SJCRH30 (cell line): Measurements from ENCODE around the gene GAB1. TPM values are rescaled to one million over a fixed set of nuclear protein-coding genes. Genes with fewer than 3 reads are reported as not detected.
A peak's percentile ranks its signal among the peaks of the same experiment; 100 is the strongest.

Source experiments
- DNase-seq, 2 experiments: peaks; one replicate each; pipeline ENCODE4 v3.0.0-alpha.2; 2015 to 2020
- H3K27ac ChIP-seq: fragments of 250-450 bp; sonication (Bioruptor Pico); 2 replicates; pipeline ENCODE4 v1.5.1; 2020; ENCODE audit warnings: mild to moderate bottlenecking, moderate library complexity
- H3K27me3 ChIP-seq: fragments of 250-450 bp; sonication (Bioruptor Pico); 2 replicates; pipeline ENCODE4 v1.5.1; 2020; ENCODE audit warnings: mild to moderate bottlenecking, moderate library complexity
- H3K36me3 ChIP-seq: fragments of 250-450 bp; sonication (Bioruptor Pico); 2 replicates; pipeline ENCODE4 v1.5.1; 2020; ENCODE audit warnings: mild to moderate bottlenecking, moderate library complexity
- H3K4me1 ChIP-seq: fragments of 250-450 bp; sonication (Bioruptor Pico); 2 replicates; pipeline ENCODE4 v1.5.1; 2020; ENCODE audit warnings: mild to moderate bottlenecking, moderate library complexity
- H3K4me3 ChIP-seq: fragments of 250-450 bp; sonication (Bioruptor Pico); 2 replicates; pipeline ENCODE4 v1.5.1; 2020; ENCODE audit warnings: mild to moderate bottlenecking, moderate library complexity
- H3K9me3 ChIP-seq: fragments of 250-450 bp; sonication (Bioruptor Pico); replicated peaks from 2 replicates; pipeline ENCODE4 v1.5.1; 2020; ENCODE audit warnings: mild to moderate bottlenecking, moderate library complexity
- total RNA-seq: library from RNA; depleted of rRNA; stranded (reverse); fragments of >200 nt; shearing (Covaris generic); gene quantifications from 2 replicates; pipeline ENCODE4 v1.2.3, GENCODE V29; 2014

GAB1 gene
- total RNA-seq, 1 experiment from 2014 or later: 14.0 TPM

- Histone ChIP-seq H3K27me3 (no peaks in the 10 kb centered on the region), H3K36me3 (no peaks in the 10 kb centered on the region), H3K4me3 (no peak overlapping the region), H3K4me1 (no peaks in the 10 kb centered on the region), H3K27ac (no peak overlapping the region), H3K9me3 (no peaks in the 10 kb centered on the region)
- no peak for DNase-seq
Measured at GRCh38 chr4:143473334-143474126, 136.9 kb downstream of the GAB1 start.

DNA sequence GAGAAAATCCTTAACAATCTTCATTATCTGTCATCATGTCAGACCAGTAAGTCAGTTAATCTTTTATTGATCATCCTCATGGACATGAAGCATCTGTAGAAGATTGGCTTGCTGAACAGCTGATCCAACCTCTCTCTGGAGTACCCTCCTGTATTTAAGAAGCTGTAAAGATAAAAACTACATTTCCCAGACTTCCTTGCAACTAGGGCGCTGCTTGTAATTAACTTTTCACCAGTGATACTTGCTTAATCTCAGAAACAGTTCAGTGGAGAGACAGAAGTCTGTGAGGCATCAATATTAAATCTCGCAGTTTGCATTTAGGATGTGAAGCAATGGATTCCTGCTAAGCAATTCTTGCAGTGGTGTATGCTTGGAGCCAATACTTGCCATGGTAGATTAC lies 140.8 kb downstream of the GAB1 start:
- Histone ChIP-seq H3K27me3 (no peaks in the 10 kb centered on the region), H3K27ac (no peak overlapping the region), H3K9me3 (no peaks in the 10 kb centered on the region), H3K4me3 (no peak overlapping the region), H3K36me3 (no peaks in the 10 kb centered on the region), H3K4me1 (no peaks in the 10 kb centered on the region)
- no peak for DNase-seq

DNA sequence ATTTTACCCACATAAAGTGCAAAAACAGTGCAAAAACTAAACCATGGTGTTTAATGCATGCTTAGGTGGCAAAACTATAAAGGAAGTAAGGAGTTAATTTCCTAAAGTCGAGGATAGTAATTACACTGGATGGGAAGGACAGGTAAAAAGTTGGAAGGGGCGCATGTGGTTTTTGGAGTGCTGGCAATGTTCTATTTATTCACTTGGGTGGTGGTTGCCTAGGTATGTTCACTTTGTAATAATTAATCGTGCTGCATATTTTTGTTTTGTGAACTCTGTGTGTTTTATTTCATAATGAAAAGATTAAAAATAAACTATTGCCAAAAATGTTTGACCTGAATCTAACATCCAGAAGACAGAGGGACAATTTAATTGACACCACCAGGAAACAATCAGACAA lies 144.7 kb downstream of the GAB1 start:
- Histone ChIP-seq H3K4me1 (no peaks in the 10 kb centered on the region), H3K27ac (no peak overlapping the region), H3K27me3 (no peaks in the 10 kb centered on the region), H3K36me3 (no peaks in the 10 kb centered on the region), H3K9me3 (no peaks in the 10 kb centered on the region), H3K4me3 (no peak overlapping the region)
- DNase-seq: no peak

DNA sequence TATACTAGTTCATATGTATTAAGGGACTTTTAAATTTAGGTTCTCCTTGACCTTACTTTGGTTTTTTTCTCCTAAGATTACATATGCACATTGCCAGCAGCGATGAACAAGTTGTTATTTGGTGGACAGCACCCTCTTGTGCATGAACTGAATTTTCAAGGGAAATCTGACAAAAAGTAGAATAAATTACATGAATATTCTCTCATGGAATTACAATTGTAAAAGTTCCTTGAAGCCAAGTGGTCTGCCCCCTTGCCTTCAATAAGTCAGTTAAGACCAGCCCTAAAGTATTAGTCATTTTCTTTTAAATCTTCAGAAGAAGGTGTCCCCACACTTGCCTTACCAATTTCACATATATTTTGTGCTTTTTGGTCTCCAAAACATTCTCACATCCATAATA lies 146.2 kb downstream of the GAB1 start:
- Histone ChIP-seq H3K27ac (no peak overlapping the region), H3K4me1 (no peaks in the 10 kb centered on the region), H3K9me3 (no peaks in the 10 kb centered on the region), H3K36me3 (no peaks in the 10 kb centered on the region), H3K4me3 (no peak overlapping the region), H3K27me3 (no peaks in the 10 kb centered on the region)
- peak; percentile 6 to 46 for DNase-seq

GRCh38 chr4:143486314-143486713 lies 149.6 kb downstream of the GAB1 start:
- DNase-seq: no peak
- Histone ChIP-seq H3K27me3 (no peaks in the 10 kb centered on the region), H3K4me3 (no peak overlapping the region), H3K4me1 (no peaks in the 10 kb centered on the region), H3K9me3 (no peaks in the 10 kb centered on the region), H3K27ac (no peak overlapping the region), H3K36me3 (no peaks in the 10 kb centered on the region)

GRCh38 chr4:143488687-143489086 lies 152.0 kb downstream of the GAB1 start:
- no peak for DNase-seq
- H3K27me3 ChIP-seq: no peaks in the 10 kb centered on the region
- H3K4me1 ChIP-seq: no peaks in the 10 kb centered on the region
- no peaks in the 10 kb centered on the region for H3K9me3 ChIP-seq
- no peak overlapping the region for H3K27ac ChIP-seq
- H3K36me3 ChIP-seq: no peaks in the 10 kb centered on the region
- H3K4me3 ChIP-seq: no peak overlapping the region

DNA sequence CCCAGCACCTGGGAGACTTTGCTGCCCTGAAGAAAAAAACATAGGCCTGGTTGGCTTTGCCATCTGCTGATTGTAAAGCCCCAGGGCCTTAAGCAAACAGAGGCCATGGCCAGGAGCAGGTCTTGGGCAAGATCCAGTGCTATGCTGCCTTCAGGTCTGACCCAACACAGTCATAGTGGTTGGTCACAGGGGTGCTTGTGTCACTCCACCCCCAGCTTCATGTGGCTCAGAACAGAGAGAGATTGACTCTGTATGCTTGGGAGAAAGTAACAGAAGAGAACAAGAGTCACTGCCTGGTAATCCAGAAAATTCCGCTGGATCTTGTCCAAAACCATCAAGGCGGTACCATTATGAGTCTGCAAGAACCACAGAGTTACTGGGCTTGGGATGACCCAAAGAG lies 152.4 kb downstream of the GAB1 start:
- no peaks in the 10 kb centered on the region for H3K36me3 ChIP-seq
- no peaks in the 10 kb centered on the region for H3K9me3 ChIP-seq
- H3K4me3 ChIP-seq: no peak overlapping the region
- DNase-seq: no peak
- no peaks in the 10 kb centered on the region for H3K4me1 ChIP-seq
- no peaks in the 10 kb centered on the region for H3K27me3 ChIP-seq
- no peak overlapping the region for H3K27ac ChIP-seq

- H3K4me3 ChIP-seq: no peak overlapping the region
- DNase-seq: no peak
- H3K36me3 ChIP-seq: no peaks in the 10 kb centered on the region
- no peaks in the 10 kb centered on the region for H3K9me3 ChIP-seq
- no peak overlapping the region for H3K27ac ChIP-seq
- no peaks in the 10 kb centered on the region for H3K4me1 ChIP-seq
- H3K27me3 ChIP-seq: no peaks in the 10 kb centered on the region
Measured at GRCh38 chr4:143498021-143498420, 161.3 kb downstream of the GAB1 start.

DNA sequence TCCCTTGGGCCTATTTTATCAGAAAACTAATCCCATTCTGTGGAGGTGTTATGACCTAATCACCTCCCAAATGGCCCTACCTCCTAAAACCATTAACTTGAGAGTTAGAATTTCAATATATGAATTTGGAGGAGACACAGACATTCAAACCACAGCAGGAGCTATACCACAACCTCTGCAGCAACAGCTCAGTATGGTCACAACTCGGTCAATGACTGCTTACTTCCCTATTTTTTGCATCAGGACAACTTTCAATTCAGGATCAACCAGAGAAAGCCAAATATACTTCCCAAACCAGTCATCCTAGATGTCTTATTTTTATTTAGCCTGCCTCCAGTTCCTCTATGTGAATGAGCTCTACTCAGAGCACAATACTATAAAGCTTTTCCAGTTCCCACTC lies 165.6 kb downstream of the GAB1 start:
- Histone ChIP-seq H3K9me3 (no peaks in the 10 kb centered on the region), H3K4me3 (no peak overlapping the region), H3K36me3 (no peaks in the 10 kb centered on the region), H3K27me3 (no peaks in the 10 kb centered on the region), H3K4me1 (no peaks in the 10 kb centered on the region), H3K27ac (no peak overlapping the region)
- DNase-seq: no peak

GRCh38 chr4:143506031-143506430 lies 169.4 kb downstream of the GAB1 start:
- Histone ChIP-seq H3K27ac (no peak overlapping the region), H3K36me3 (no peaks in the 10 kb centered on the region), H3K4me1 (no peaks in the 10 kb centered on the region), H3K4me3 (no peak overlapping the region), H3K27me3 (no peaks in the 10 kb centered on the region), H3K9me3 (no peaks in the 10 kb centered on the region)
- no peak for DNase-seq

DNA sequence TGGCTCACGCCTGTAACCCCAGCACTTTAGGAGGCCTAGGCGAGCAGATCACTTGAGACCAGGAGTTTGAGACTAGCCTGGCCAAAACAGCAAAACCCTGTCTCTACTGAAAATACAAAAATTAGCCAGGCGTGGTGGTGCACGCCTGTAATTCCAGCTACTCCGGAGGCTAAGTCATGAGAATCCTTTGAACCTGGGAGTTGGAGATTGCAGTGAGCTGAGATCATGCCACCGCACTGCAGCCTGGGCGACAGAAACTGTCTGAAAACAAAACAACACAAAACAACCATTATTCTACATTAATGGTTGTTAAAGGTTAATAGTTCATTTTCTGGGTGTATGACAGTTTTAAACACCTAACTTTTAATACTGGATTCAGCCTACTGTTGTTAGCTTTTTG lies 175.2 kb downstream of the GAB1 start:
- H3K4me3 ChIP-seq: no peak overlapping the region
- no peaks in the 10 kb centered on the region for H3K27me3 ChIP-seq
- H3K9me3 ChIP-seq: no peaks in the 10 kb centered on the region
- DNase-seq: no peak
- 0 out of 2 replicates have a peak, but pooled peaks cover 5% of the 10 kb centered on the region for H3K4me1 ChIP-seq
- H3K27ac ChIP-seq: no peak overlapping the region
- peaks cover 5% of the 10 kb centered on the region for H3K36me3 ChIP-seq

GRCh38 chr4:143512978-143513313 lies 176.3 kb downstream of the GAB1 start:
- Histone ChIP-seq H3K36me3 (peaks cover 15% of the 10 kb centered on the region), H3K4me1 (peaks cover 5% of the 10 kb centered on the region; the same call in 1 of the 2 replicates), H3K27me3 (no peaks in the 10 kb centered on the region), H3K27ac (peak overlapping the region; percentile 90), H3K4me3 (peak overlapping the region; percentile 92), H3K9me3 (no peaks in the 10 kb centered on the region)
- no peak for DNase-seq

DNA sequence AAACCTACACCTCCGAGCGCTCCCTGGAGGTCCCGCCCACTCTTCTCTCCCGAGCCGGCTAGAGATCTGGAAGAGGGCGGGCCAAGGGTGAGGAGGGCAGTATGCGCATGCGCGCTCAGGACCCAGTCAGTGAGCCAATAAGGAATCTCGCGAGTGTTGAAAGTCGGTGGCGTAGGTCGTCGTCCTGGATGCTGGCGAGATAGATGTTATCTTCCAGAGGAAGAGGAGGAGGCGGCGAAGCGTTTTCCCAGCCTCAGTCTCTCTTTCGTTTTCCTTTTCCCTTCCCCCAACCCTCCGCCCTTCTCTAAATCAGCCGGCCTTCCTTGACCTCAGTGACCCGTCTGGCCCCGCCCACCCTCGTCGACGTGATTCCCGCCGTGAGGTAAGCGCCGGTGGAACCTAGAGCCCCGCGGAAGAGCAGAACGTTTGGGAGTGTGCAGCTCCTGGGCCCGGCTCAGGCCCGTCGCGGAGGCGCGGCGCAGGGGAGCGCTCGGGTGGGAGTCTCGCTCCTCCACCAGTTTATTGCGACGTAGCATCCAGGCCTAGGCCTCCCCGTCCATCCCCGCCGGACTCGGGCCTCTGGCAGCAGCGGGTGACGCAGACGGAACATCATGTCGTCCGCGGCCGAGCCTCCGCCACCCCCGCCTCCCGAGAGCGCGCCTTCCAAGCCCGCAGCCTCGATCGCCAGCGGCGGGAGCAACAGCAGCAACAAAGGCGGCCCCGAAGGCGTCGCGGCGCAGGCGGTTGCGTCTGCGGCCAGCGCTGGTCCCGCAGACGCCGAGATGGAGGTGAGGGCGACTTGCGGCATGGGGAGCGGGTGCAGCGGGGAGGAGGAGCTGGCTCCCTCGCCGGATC lies 176.9 kb downstream of the GAB1 start, which contains the start of gene SMARCA5:
TSS of gene SMARCA5 (plus strand) at position 389 of the 855 bp plus-strand sequence. CDS start at position 612, 223 bp downstream.
- peaks cover 21% of the 10 kb centered on the region for H3K36me3 ChIP-seq
- peak; percentile 96 to 99 for DNase-seq
- peak within 1 kb of the TSS; percentile 92 for H3K4me3 ChIP-seq
- no peaks in the 10 kb centered on the region for H3K27me3 ChIP-seq
- no peaks in the 10 kb centered on the region for H3K9me3 ChIP-seq
- H3K4me1 ChIP-seq: peaks cover 8% of the 10 kb centered on the region; the same call in 1 of the 2 replicates
- H3K27ac ChIP-seq: peak within 1 kb of the TSS; percentile 90

DNA sequence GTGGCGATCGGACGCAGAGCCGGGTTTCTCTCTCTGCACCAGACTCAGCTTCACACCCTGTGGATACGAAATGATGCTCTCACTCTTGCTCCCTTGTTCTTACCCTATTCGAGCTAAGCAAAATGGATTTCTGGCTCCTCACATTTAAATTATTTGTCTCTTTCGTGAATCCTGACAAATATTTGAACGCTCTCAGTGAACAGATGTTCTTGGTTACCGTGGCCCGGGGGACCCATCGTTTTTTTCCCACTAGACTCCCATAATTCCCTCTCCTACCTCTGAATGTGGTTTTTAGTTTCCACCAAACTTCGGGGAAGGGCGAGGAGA lies 177.5 kb downstream of the GAB1 start:
- peak overlapping the region; percentile 92 for H3K4me3 ChIP-seq
- H3K27ac ChIP-seq: peak overlapping the region; percentile 90
- no peaks in the 10 kb centered on the region for H3K27me3 ChIP-seq
- DNase-seq: no peak
- peaks cover 27% of the 10 kb centered on the region for H3K36me3 ChIP-seq
- peaks cover 8% of the 10 kb centered on the region; the same call in 1 of the 2 replicates for H3K4me1 ChIP-seq
- no peaks in the 10 kb centered on the region for H3K9me3 ChIP-seq

- DNase-seq: peak; percentile 90 to 92
- H3K27me3 ChIP-seq: no peaks in the 10 kb centered on the region
Measured at GRCh38 chr4:143514497-143514896, 177.8 kb downstream of the GAB1 start.

More at GRCh38 chr4:143514497-143514896, 177.8 kb downstream of the GAB1 start:
- Histone ChIP-seq H3K27ac (peak overlapping the region; percentile 90), H3K9me3 (no peaks in the 10 kb centered on the region), H3K4me1 (peaks cover 8% of the 10 kb centered on the region; the same call in 1 of the 2 replicates), H3K36me3 (peaks cover 31% of the 10 kb centered on the region), H3K4me3 (peak overlapping the region; percentile 92)
